Measurements from ENCODE around the gene NFATC3. TPM values are rescaled to one million over a fixed set of nuclear protein-coding genes. Genes with fewer than 3 reads are reported as not detected.

The NFATC3 gene
- polyA plus RNA-seq, 1 experiment, result 16.7 TPM

DNA sequence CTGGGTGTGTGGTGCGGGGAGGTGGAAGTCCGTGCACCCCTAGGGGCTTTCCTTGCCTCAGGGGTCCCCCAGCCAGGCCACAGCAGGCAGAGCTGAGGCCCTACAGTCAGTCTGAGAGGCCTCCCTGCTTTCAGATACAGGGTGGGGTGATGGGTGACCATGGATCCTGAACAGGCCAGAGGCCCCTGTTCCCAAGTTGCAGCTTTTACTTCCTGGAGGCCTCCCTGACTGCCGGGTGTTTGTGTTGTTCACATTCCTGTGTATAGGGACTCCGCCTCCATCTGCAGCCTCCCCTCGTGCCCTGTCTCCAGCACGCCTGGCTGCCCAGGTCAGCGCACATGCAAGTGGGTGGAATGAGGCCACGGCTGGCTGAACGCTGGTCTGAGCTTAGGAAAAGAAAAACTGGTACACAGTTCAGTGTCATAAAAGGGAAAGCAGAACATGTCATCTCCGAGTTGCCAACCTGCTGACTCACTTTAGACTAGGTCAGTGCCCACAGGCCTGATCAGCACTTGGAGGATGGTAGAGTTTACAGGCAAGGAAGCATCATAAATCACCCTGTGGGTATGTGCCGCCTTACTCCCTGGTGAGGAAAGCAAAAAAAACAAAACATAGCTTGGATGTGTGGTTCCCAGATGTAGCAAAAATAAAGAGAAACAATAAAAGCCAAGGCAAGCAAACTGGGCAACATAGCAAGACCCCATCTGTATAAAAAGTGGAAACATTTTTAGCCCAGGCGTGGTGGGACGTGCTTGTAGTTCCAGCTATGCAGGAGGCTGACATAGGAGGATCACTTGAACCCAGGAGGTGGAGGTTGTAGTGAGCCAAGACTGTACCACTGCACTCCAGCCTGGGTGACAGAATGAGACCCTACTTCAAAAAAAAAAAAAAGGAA, 173.0 kb downstream of the NFATC3 start:
- TF ChIP-seq, protein P1, sequence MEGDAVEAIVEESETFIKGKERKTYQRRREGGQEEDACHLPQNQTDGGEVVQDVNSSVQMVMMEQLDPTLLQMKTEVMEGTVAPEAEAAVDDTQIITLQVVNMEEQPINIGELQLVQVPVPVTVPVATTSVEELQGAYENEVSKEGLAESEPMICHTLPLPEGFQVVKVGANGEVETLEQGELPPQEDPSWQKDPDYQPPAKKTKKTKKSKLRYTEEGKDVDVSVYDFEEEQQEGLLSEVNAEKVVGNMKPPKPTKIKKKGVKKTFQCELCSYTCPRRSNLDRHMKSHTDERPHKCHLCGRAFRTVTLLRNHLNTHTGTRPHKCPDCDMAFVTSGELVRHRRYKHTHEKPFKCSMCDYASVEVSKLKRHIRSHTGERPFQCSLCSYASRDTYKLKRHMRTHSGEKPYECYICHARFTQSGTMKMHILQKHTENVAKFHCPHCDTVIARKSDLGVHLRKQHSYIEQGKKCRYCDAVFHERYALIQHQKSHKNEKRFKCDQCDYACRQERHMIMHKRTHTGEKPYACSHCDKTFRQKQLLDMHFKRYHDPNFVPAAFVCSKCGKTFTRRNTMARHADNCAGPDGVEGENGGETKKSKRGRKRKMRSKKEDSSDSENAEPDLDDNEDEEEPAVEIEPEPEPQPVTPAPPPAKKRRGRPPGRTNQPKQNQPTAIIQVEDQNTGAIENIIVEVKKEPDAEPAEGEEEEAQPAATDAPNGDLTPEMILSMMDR (IDR thresholded peaks at IDR 0.05; ENCODE audit: low read depth, low read length), result no peak
- POLR2A ChIA-PET, result interaction anchor here (1.3 kb wide), 1 partner anchor 53 kb away, joined by 4 read pairs; the partner anchor contains the start of genes PRMT7 and SLC7A6OS
- peak overlapping the region; percentile 70 for H3K27ac ChIP-seq (ENCODE audit: low read depth, low read length)
- CTCF ChIA-PET, result interaction anchor here (1.1 to 1.7 kb wide), 3 partner anchors 25 to 164 kb away, joined by 3 to 9 read pairs (median 6); no protein-coding TSS in a partner anchor
- DNase-seq (ENCODE audit: low read depth, low spot score), result no peak
- H3K4me3 ChIP-seq (ENCODE audit: low read depth, low read length), result no peak overlapping the region
- H3K27me3 ChIP-seq (ENCODE audit: control insufficient read depth, insufficient read depth, low read length), result no peaks in the 10 kb centered on the region
- no peaks in the 10 kb centered on the region for H3K9me3 ChIP-seq (ENCODE audit: control insufficient read depth, insufficient read depth, low read length)

DNA sequence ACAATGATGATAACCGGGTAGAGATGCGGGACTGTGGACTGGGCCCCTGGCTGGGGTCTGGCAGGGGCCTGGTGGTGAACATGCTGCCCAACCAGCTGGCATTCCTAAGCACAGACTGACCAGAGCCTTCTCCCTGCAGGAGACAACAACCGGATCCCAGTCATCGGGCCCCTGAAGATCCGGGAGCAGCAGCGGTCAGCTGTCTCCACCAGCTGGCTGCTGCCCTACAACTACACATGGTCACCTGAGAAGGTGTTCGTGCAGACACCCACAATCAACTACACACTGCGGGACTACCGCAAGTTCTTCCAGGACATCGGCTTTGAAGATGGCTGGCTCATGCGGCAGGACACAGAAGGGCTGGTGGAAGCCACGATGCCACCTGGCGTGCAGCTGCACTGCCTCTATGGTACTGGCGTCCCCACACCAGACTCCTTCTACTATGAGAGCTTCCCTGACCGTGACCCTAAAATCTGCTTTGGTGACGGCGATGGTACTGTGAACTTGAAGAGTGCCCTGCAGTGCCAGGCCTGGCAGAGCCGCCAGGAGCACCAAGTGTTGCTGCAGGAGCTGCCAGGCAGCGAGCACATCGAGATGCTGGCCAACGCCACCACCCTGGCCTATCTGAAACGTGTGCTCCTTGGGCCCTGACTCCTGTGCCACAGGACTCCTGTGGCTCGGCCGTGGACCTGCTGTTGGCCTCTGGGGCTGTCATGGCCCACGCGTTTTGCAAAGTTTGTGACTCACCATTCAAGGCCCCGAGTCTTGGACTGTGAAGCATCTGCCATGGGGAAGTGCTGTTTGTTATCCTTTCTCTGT, 174.0 kb downstream of the NFATC3 start:
- no peak for DNase-seq (ENCODE audit: low read depth, low spot score)
- no peaks in the 10 kb centered on the region for H3K9me3 ChIP-seq (ENCODE audit: control insufficient read depth, insufficient read depth, low read length)
- no peaks in the 10 kb centered on the region for H3K27me3 ChIP-seq (ENCODE audit: control insufficient read depth, insufficient read depth, low read length)
- TF ChIP-seq, protein P1 (IDR thresholded peaks at IDR 0.05; ENCODE audit: low read depth, low read length), result no peak
- ChIA-PET POLR2A (no interaction called here), CTCF (interaction anchor here (1.2 to 5.8 kb wide), 3 partner anchors 66 to 165 kb away, joined by 6 to 158 read pairs (median 9); no protein-coding TSS in a partner anchor)
- no peak overlapping the region for H3K4me3 ChIP-seq (ENCODE audit: low read depth, low read length)
- H3K27ac ChIP-seq (ENCODE audit: low read depth, low read length), result no peak overlapping the region

DNA sequence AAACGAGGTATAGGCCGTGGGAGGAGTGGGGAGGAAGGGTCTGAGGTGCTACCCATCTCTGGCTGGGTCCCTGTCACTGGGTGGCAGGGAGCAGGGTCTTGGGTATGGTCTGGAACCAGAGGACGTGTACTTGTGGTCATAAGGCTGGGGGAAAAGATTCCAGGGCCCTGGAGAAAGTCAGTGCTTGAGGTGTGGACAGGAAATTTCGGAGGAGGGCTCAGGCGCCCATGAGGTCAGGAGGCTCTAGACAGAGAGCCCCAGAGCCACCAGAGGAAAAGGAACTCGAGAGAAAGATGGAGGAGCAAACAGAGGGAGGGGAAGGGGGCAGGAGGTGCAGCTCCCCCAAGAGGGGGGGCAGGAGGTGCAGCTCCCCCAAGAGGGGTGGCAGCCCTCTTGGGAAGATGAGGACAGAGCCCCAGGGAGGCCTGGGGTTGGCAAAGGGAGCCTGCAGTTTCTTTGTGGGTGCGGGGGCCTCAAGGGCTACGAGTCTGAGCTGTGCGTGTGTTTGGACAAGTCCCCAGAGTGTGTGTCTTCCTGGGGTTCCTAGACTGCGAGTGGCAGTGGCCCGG, 178.5 kb downstream of the NFATC3 start:
- Histone ChIP-seq H3K4me3 (ENCODE audit: low read depth, low read length) (peak overlapping the region; percentile 98), H3K27ac (ENCODE audit: low read depth, low read length) (peak overlapping the region; percentile 94), H3K9me3 (ENCODE audit: control insufficient read depth, insufficient read depth, low read length) (no peaks in the 10 kb centered on the region; the same call in 1 of the 2 replicates), H3K27me3 (ENCODE audit: control insufficient read depth, insufficient read depth, low read length) (no peaks in the 10 kb centered on the region)
- POLR2A ChIA-PET, result interaction anchor here (0.7 to 1.9 kb wide), 9 partner anchors 11 to 304 kb away, joined by 3 to 19 read pairs (median 4); partner anchors contain the start of genes NFATC3, PRMT7 and SLC7A6OS
- CTCF ChIA-PET, result interaction anchor here (0.6 to 5.8 kb wide), 23 partner anchors 8 to 443 kb away, joined by 3 to 158 read pairs (median 5); partner anchors contain the start of genes PLA2G15, PRMT7 and SLC7A6OS
- no peak for DNase-seq (ENCODE audit: low read depth, low spot score)
- TF ChIP-seq, protein P1 (IDR thresholded peaks at IDR 0.05; ENCODE audit: low read depth, low read length), result no peak; the same call in 1 of the 2 replicates

DNA sequence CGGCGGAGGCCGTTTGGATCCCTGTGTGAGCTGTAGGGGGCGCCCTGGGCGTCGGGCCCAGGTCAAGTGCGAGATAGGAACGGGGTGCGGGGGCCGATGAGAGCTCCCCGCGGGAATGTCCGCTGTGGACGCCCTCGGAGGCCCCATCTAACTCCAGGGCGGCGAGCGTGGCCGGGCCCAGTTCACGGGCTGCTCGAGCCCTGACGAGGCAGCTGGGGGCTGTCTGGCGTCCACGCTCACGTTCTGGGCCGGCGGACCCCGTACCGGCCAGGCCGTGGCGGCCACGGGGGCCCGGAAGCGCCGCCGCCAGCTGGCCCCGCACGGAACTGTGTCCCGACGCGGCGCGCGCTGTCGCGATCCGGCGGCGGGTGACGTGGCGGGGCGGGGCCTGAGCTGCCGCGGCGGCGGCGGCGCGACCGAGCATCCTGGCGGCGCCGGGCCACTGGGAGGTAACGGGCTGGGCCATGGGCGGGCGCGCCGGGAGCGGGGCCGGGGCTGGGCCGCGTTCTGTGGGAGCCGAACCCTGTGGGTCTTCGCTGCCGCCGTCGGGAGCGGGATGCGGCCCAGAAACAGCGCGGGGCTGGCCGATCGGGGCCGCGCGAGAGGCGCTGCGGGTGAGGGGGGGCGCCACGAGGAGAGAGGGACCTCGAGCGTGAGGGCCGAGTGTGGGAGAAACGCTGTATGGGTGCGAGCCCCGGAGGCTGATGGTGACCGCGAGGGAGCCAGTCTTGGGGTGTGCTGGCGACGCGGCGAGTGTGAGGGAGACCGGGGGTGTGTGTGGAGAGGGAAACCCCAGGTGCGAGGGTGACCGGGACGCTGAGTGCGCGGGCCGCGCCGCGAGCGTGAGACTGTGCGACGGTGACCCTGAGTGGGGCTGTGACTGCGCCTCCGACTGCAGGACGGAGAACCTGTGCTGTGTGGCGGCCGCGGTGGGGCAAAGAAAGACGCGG, 179.2 kb downstream of the NFATC3 start, which contains the start of gene SLC7A6:
TSS of gene SLC7A6 (plus strand) at position 399 of the 950 bp plus-strand sequence. CDS start 10,201 bp downstream, outside the sequence.
- DNase-seq (ENCODE audit: low read depth, low spot score), result no peak
- H3K27ac ChIP-seq (ENCODE audit: low read depth, low read length), result peak within 1 kb of the TSS; percentile 94
- H3K4me3 ChIP-seq (ENCODE audit: low read depth, low read length), result peak within 1 kb of the TSS; percentile 98
- ChIA-PET CTCF (interaction anchor here (0.6 to 5.8 kb wide), 24 partner anchors 9 to 443 kb away, joined by 3 to 158 read pairs (median 4); partner anchors contain the start of genes PLA2G15, PRMT7 and SLC7A6OS), POLR2A (interaction anchor here (0.5 to 1.9 kb wide), 11 partner anchors 12 to 305 kb away, joined by 3 to 19 read pairs (median 4); partner anchors contain the start of genes NFATC3, PRMT7 and SLC7A6OS)
- no peaks in the 10 kb centered on the region; the same call in 1 of the 2 replicates for H3K9me3 ChIP-seq (ENCODE audit: control insufficient read depth, insufficient read depth, low read length)
- TF ChIP-seq, protein P1 (IDR thresholded peaks at IDR 0.05; ENCODE audit: low read depth, low read length), result peak; percentile 73; the same call in 1 of the 2 replicates
- H3K27me3 ChIP-seq (ENCODE audit: control insufficient read depth, insufficient read depth, low read length), result no peaks in the 10 kb centered on the region
